Measurements from ENCODE around the gene ZNF207. TPM values are rescaled to one million over a fixed set of nuclear protein-coding genes. Genes with fewer than 3 reads are reported as not detected.
"Not testable (repeated sequence)": the region's sequence is repeated elsewhere in the genome, so short reads cannot be mapped to it uniquely, and the experiment has no call there.

Gene ZNF207
- 131 TPM for total RNA-seq

- peak; percentile 96 for DNase-seq (ENCODE audit: low spot score)
Observed at GRCh38 chr17:32349854-32350665, at the start of gene ZNF207. Gene ZNF207, plus strand, starts transcription at chr17:32350157. Its CDS starts 129 bp downstream, at chr17:32350286.

DNA sequence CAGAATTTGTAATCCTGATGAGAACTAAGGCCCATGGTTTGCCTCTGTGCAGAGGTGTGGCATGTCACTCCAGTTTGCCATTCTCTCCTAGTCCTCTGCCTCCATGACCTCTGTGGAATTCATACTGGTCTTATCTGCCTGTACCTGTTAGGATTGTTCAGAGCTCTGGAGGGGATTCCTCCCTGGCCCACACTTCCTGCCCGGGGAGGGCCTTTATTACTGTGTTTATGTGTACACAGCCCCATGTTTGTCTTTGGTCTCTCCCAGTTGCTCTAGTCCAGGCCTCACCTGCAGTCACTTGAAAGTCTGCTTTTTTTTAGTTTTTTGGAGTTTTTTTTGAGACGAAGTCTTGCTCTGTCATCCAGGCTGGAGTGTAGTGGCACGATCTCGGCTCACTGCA is 47.9 kb upstream of the ZNF207 start:
- no peak for DNase-seq (ENCODE audit: low spot score)

- no peak for DNase-seq (ENCODE audit: low spot score)
Observed at GRCh38 chr17:32302860-32303649, 46.9 kb upstream of the ZNF207 start.

GRCh38 chr17:32303781-32304288 is 46.1 kb upstream of the ZNF207 start:
- DNase-seq (ENCODE audit: low spot score): no peak

GRCh38 chr17:32305049-32305448 is 44.9 kb upstream of the ZNF207 start:
- DNase-seq (ENCODE audit: low spot score): no peak

DNA sequence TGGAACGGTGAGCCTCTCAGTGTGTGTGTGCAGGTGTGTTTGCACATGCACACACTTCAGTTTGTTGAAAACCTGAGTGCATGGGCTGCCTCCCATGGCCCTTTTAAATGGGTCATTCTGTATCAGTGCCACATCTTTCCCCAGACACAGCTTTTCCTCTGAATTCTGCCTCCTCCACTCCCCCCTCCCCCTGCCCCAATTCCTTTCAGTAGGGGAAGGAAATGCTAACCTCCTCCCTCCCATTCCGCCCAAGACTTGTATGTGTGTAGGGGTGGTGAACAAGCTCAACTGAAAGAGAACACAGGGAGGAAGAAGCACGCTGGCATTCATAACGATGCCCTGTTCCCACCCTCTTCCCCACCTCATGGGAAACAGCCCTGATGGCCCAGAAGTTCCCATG is 42.3 kb upstream of the ZNF207 start:
- DNase-seq (ENCODE audit: low spot score): no peak

DNA sequence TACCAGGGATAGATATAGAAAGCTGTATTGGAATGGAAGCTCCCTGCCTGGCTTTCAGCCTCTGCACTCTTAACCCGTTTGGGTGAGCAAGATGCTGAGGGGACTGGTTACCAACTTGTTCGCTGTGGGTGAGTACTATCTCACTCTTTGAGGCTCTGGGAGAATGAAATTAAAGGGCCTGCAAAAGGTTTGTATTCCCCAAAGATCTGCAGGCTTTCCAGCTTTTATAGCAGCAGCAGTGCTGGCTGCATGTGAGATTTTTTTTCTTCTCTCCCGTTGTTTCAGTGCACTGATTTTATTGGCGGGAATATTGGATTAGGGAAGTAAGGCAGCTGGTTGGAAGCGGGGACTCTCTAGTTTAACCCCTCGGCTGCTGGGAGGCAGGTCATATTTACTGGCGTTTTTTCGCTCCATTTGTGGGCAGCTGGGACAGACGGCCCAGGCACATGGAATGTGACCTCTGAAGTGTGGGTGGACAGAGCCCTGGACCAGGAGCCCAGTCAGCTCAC is 38.9 kb upstream of the ZNF207 start:
- DNase-seq (ENCODE audit: low spot score): no peak

GRCh38 chr17:32314636-32315035 is 35.3 kb upstream of the ZNF207 start:
- no peak for DNase-seq (ENCODE audit: low spot score)

GRCh38 chr17:32315171-32315570 is 34.8 kb upstream of the ZNF207 start:
- DNase-seq (ENCODE audit: low spot score): no peak

GRCh38 chr17:32316653-32317052 is 33.3 kb upstream of the ZNF207 start:
- DNase-seq (ENCODE audit: low spot score): not testable (repeated sequence)

- no peak for DNase-seq (ENCODE audit: low spot score)
Observed at GRCh38 chr17:32317353-32317752, 32.6 kb upstream of the ZNF207 start.

GRCh38 chr17:32318071-32318470 is 31.9 kb upstream of the ZNF207 start:
- DNase-seq (ENCODE audit: low spot score): no peak

DNA sequence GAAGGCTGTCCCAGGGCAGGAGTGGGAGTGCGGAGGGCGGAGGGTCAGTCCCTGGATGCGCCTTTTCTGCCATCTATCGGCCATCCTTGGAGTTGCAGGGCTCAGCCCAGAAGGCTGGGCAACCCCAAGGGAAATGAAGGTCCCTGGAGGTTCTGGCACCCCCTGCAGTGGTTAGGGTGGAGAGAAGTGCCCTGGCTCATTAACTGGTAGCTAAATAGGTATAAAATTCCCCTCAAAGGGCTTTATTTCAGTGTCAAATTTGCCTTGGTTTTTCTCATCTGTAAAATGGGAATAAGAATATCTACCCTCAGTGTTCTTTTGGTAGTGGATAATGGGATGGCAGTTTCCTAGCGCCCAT is 30.4 kb upstream of the ZNF207 start:
- DNase-seq (ENCODE audit: low spot score): peak; percentile 77

- DNase-seq (ENCODE audit: low spot score): not testable (repeated sequence)
Observed at GRCh38 chr17:32320080-32320479, 29.9 kb upstream of the ZNF207 start.

DNA sequence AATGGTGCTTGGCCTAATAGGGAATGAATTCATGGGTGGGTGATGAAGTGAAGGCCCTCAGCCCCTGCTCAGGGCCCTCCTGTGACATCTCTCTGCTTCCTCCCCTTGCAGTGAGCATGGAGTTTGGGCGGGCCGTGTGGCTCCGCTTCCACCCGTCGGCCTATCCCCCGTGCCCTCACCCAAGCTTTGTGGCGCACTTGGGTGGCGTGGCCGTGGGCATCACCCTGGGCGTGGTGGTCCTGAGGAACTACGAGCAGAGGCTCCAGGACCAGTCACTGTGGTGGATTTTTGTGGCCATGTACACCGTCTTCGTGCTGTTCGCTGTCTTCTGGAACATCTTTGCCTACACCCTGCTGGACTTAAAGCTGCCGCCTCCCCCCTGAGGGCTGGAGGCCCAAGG is 29.1 kb upstream of the ZNF207 start:
- no peak for DNase-seq (ENCODE audit: low spot score)

DNA sequence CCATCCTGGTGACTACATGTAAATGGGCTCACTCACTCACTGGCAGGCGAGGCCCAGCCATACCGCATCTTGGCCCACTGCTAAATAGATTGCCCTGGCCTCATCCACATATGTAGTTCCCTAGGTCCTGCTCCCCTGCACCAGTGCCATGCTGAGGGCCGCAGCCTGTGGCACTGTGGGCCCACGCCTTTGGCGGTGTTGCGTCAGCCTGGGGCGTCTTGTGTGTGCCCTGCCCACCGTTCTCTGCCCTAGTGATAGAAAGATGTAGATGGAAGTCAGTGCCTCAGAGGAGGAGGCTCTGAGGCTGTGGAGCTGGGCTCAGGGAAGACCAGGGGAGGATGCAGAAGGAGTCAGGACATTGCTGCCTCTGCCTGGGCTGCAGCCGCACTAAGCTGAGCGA is 26.9 kb upstream of the ZNF207 start:
- no peak for DNase-seq (ENCODE audit: low spot score)

DNA sequence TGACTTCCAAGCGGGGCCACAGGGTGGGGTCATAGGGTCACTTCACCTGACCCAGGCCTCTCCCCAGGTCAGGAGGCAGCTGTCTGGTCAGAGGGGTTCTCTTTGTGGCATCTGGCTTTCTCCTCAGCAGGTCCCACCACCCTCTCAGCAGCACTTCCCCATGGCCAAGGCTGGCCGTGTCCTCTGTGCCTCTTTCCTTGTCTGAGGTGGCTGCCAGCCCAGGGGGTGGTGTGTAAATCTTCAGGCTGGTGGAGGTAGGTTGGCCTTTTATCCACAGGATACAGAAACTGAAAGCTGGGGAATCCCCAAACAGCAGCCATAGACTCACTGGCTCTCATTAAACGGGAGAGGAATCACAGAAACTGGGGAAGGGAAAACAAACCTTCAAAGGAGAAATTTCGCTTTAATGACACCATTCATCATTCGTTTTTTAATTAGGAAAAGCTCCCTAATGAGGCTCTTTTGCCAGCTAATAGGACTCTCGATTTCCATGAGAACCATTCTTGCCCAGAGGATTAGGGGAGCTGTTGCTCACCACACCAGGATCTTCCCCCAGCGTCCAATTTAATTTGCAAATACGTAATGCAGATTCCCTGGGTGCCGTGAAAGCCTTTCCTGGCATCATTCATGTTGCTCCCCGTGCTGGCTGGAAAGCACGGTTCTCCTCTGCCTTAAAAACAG is 26.0 kb upstream of the ZNF207 start:
- DNase-seq (ENCODE audit: low spot score): no peak

GRCh38 chr17:32327911-32328310 is 22.0 kb upstream of the ZNF207 start:
- DNase-seq (ENCODE audit: low spot score): no peak

- no peak for DNase-seq (ENCODE audit: low spot score)
Observed at GRCh38 chr17:32330147-32330546, 19.8 kb upstream of the ZNF207 start.

DNA sequence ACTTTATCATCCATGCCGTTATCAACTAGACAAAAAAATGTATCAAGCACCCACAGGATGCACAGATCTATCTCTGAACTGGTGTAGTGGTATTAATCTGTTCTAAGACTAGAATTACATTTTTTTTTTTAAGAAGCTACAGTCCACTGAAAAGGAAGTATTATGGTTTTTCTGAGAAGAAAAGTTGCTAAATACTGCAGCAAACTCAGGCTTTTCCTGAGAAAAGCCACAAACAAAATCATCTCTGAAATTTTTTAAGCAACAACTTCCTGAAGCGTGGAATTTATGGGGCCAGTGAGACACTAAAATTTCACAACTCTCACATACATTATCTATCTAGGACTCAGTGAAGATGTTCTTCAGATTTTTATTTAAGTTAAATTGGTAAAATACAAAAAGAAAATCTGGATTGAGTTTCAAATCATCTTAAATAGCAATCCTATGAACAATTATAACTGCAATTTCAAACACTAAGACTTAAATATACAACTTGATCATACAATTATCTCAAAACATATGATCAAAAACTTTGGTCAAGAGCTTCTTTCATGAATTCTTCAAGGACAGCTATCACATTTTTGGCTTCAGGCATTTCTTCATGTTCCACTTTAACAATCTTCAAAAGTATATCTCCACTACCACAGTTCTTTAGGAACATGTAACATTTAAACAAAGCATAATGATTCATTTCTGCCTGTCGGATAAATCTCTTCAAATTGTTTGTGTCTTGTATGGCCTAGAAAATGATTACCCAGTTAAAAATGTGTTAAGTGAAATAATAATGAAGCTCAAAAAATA is 18.5 kb upstream of the ZNF207 start:
- DNase-seq (ENCODE audit: low spot score): no peak

DNA sequence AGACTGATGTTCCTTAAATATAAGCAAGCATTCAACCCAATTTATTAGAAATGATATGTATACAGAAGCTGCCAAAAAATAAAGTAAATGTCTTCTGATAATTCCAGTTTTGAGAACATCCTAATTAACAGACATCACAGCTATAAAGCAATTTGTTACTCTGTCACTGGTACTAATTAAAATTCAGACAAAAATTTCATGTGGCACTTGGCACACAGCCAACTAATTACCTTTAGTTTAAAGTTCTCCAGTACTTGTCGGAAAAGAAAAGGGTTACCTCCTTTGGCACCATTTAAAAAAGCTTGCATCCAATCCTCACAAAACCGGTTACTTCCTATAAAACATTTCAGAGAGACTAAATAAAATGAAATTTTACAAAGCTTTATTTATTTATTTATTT is 16.8 kb upstream of the ZNF207 start:
- no peak for DNase-seq (ENCODE audit: low spot score)
